ENCODE results near the gene CWF19L1.

Gene CWF19L1

DNA sequence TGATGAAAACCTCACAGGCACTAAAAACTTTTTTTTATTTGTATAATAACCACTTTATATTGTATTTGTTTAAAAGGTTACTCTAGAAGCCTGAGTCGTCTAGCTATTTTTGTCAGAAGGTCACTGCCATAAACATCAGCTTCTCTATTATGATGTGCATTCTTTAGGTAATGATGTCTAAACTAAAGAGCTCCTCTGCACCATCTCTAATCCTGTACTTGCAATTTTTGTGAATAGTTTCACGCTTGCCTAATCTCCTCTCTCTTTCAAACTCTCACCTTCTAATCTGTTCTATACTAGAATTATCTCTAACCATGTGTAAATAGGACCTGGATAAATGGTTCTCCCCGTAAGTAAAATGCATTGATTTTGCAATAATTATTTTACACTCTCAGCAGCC lies 27.6 kb downstream of the CWF19L1 start:
- H3K4me1 Mint-ChIP-seq = no peaks in the 10 kb centered on the region
- no peak for TF ChIP-seq CTCF (IDR thresholded peaks at IDR 0.05; ENCODE audit: unreplicated experiment in 3 of 3)
- no peak overlapping the region for H3K4me3 Mint-ChIP-seq
- no peaks in the 10 kb centered on the region for H3K9me3 Mint-ChIP-seq
- no peaks in the 10 kb centered on the region for H3K27me3 Mint-ChIP-seq (ENCODE audit: low read depth)
- H3K27ac Mint-ChIP-seq = no peak overlapping the region
- H3K36me3 Mint-ChIP-seq (ENCODE audit: low read depth) = peaks cover 59% of the 10 kb centered on the region

GRCh38 chr10:100238429-100238828 lies 29.0 kb downstream of the CWF19L1 start:
- Mint-ChIP-seq H3K27ac (no peak overlapping the region), H3K27me3 (ENCODE audit: low read depth) (no peaks in the 10 kb centered on the region), H3K9me3 (no peaks in the 10 kb centered on the region), H3K36me3 (ENCODE audit: low read depth) (peaks cover 55% of the 10 kb centered on the region), H3K4me1 (no peaks in the 10 kb centered on the region), H3K4me3 (no peak overlapping the region)
- TF ChIP-seq CTCF (IDR thresholded peaks at IDR 0.05; ENCODE audit: unreplicated experiment in 3 of 3) = no peak

- H3K27ac Mint-ChIP-seq = peak overlapping the region; percentile 25 to 60 (median 49)
- no peaks in the 10 kb centered on the region for H3K9me3 Mint-ChIP-seq
- peaks cover 25% of the 10 kb centered on the region for H3K4me1 Mint-ChIP-seq
- H3K27me3 Mint-ChIP-seq (ENCODE audit: low read depth) = no peaks in the 10 kb centered on the region
- peaks cover 22% of the 10 kb centered on the region for H3K36me3 Mint-ChIP-seq (ENCODE audit: low read depth)
- peak overlapping the region in 2 of 3 experiments; percentile 51 to 96 for H3K4me3 Mint-ChIP-seq
- no peak for TF ChIP-seq CTCF (IDR thresholded peaks at IDR 0.05; ENCODE audit: unreplicated experiment in 3 of 3)
These were observed 35.3 kb downstream of the CWF19L1 start for GRCh38 chr10:100232101-100232500.

GRCh38 chr10:100229819-100230422 lies 37.5 kb downstream of the CWF19L1 start:
- peak overlapping the region; percentile 88 to 96 (median 94) for H3K4me3 Mint-ChIP-seq
- H3K27ac Mint-ChIP-seq = peak overlapping the region; percentile 32 to 96 (median 72)
- H3K9me3 Mint-ChIP-seq = no peaks in the 10 kb centered on the region
- no peak for TF ChIP-seq CTCF (IDR thresholded peaks at IDR 0.05; ENCODE audit: unreplicated experiment in 3 of 3)
- H3K27me3 Mint-ChIP-seq (ENCODE audit: low read depth) = no peaks in the 10 kb centered on the region
- H3K4me1 Mint-ChIP-seq = peaks cover 31% of the 10 kb centered on the region
- peaks cover 20% of the 10 kb centered on the region for H3K36me3 Mint-ChIP-seq (ENCODE audit: low read depth)

DNA sequence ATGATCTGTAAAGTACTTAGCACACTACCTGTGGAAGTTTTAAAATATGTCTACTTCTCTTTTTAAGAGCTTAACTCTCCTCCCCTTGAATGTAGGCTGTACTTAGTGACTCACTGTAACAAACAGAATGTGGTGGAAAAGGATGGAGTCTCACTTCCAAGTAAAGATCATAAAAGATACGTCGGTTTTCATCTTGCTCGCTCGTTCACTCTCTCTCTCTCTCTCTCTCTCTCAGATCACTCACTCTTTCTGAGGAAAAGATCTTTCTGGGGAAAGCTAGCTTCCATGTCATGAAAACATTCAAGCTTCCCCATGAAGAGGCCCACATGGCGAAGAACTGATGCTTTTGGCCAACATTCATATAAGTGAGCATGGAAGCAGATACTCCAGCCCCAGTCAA lies 43.6 kb downstream of the CWF19L1 start:
- no peak overlapping the region for H3K27ac Mint-ChIP-seq
- peaks cover 55% of the 10 kb centered on the region for H3K36me3 Mint-ChIP-seq (ENCODE audit: low read depth)
- H3K9me3 Mint-ChIP-seq = no peaks in the 10 kb centered on the region
- no peak overlapping the region for H3K4me3 Mint-ChIP-seq
- H3K27me3 Mint-ChIP-seq (ENCODE audit: low read depth) = no peaks in the 10 kb centered on the region
- TF ChIP-seq CTCF (IDR thresholded peaks at IDR 0.05; ENCODE audit: unreplicated experiment in 3 of 3) = no peak
- H3K4me1 Mint-ChIP-seq = peaks cover 16% of the 10 kb centered on the region

DNA sequence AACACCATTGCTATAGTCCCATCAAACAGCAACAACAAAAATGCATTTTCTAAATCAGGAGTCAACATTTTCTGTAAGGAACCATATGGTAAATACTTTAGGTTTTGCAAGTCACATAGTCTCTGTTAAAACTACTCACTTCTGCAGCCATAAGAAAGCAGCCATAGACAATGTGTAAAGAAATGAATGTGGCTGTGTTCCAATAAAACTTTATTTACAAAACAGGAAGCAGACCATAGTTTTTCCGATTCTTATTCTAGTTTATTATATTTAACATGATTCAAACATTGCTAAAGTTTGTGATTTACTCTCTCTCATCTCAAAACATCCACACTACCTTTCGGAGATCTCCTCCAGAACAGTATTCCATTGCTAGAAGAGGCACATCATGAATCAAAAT lies 44.9 kb downstream of the CWF19L1 start:
- Mint-ChIP-seq H3K36me3 (ENCODE audit: low read depth) (peaks cover 66% of the 10 kb centered on the region), H3K4me3 (no peak overlapping the region), H3K27me3 (ENCODE audit: low read depth) (no peaks in the 10 kb centered on the region), H3K9me3 (no peaks in the 10 kb centered on the region), H3K4me1 (peaks cover 7% of the 10 kb centered on the region), H3K27ac (no peak overlapping the region)
- no peak for TF ChIP-seq CTCF (IDR thresholded peaks at IDR 0.05; ENCODE audit: unreplicated experiment in 3 of 3)

Data from nephron (organoid).